ENCODE results near the gene PDE4D. TPM values are rescaled to one million over a fixed set of nuclear protein-coding genes. Genes with fewer than 3 reads are reported as not detected.

Gene PDE4D
- total RNA-seq, 1 experiment from 2014 or later, result 6.5 TPM

DNA sequence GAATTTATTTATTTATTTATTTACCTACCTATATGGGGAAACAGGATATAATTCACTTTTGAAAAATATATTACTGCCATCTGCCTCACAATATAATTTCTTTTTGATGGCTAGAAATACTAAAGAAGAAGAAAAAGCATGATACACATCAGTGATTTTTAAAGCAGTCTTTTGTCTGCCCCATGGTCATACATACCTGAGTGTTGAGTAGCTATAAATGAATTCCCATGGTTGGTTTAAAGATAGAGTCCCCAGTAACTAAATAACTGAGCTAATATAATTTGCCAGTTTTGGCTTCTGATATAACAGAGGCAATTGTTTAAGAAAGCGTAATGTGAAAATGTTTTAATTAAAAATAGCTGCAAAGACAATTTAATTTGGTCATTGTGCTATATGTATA, 447.8 kb downstream of the PDE4D start:
- Histone ChIP-seq H3K27ac (ENCODE audit: low read depth, low read length, poor library complexity, severe bottlenecking) (no peak overlapping the region), H3K36me3 (ENCODE audit: insufficient read depth, low read length, poor library complexity, severe bottlenecking) (no peaks in the 10 kb centered on the region), H3K4me1 (ENCODE audit: insufficient read depth, low read length, poor library complexity, severe bottlenecking) (no peaks in the 10 kb centered on the region), H3K4me3 (ENCODE audit: low read depth, low read length, poor library complexity, severe bottlenecking) (no peak overlapping the region), H3K27me3 (replicated peaks; ENCODE audit: insufficient read depth, low read depth, low read length, poor library complexity) (no peaks in the 10 kb centered on the region), H3K9me3 (ENCODE audit: low read depth, low read length, poor library complexity, severe bottlenecking) (no peaks in the 10 kb centered on the region)
- BruUV-seq (replicated peaks), result no TSS peak
- CTCF ChIA-PET, result no interaction called here
- POLR2A ChIA-PET (ENCODE audit: low non-redundant PET), result no interaction called here
- TF ChIP-seq EZH2 (IDR thresholded peaks at IDR 0.05; ENCODE audit: borderline replicate concordance, low read depth, low read length, poor library complexity, severe bottlenecking), result no peak
- TF ChIP-seq, protein P1, sequence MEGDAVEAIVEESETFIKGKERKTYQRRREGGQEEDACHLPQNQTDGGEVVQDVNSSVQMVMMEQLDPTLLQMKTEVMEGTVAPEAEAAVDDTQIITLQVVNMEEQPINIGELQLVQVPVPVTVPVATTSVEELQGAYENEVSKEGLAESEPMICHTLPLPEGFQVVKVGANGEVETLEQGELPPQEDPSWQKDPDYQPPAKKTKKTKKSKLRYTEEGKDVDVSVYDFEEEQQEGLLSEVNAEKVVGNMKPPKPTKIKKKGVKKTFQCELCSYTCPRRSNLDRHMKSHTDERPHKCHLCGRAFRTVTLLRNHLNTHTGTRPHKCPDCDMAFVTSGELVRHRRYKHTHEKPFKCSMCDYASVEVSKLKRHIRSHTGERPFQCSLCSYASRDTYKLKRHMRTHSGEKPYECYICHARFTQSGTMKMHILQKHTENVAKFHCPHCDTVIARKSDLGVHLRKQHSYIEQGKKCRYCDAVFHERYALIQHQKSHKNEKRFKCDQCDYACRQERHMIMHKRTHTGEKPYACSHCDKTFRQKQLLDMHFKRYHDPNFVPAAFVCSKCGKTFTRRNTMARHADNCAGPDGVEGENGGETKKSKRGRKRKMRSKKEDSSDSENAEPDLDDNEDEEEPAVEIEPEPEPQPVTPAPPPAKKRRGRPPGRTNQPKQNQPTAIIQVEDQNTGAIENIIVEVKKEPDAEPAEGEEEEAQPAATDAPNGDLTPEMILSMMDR (conservative IDR thresholded peaks at IDR 0.05; ENCODE audit: low read depth, low read length), result no peak
- no peak for DNase-seq (ENCODE audit: low spot score)
- intact Hi-C loops (cut with micrococcal nuclease; ENCODE audit: unreplicated experiment), result no loop called here

DNA sequence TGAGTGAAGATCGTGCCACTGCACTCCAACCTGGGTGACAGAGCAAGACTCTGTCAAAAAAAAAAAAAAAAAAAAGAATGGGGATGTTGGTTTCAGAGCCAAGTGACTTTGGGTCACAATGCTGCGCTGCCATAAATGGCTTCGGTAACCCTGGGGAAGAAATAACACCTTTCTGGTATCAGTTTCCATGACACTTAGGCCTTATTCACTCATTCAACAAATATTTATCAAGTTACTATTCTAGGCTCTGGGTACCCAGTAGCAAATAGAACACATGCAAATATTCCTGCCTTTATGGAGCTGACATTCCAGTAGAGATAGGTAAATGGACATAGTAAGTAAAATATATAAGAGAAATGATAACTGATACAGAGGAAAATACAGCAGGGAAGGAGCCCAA, 454.2 kb downstream of the PDE4D start:
- intact Hi-C loops (cut with micrococcal nuclease; ENCODE audit: unreplicated experiment), result no loop called here
- Histone ChIP-seq H3K27me3 (replicated peaks; ENCODE audit: insufficient read depth, low read depth, low read length, poor library complexity) (peaks cover 3% of the 10 kb centered on the region), H3K27ac (ENCODE audit: low read depth, low read length, poor library complexity, severe bottlenecking) (no peak overlapping the region), H3K36me3 (ENCODE audit: insufficient read depth, low read length, poor library complexity, severe bottlenecking) (no peaks in the 10 kb centered on the region), H3K9me3 (ENCODE audit: low read depth, low read length, poor library complexity, severe bottlenecking) (no peaks in the 10 kb centered on the region), H3K4me1 (ENCODE audit: insufficient read depth, low read length, poor library complexity, severe bottlenecking) (no peaks in the 10 kb centered on the region), H3K4me3 (ENCODE audit: low read depth, low read length, poor library complexity, severe bottlenecking) (no peak overlapping the region)
- ChIA-PET POLR2A (ENCODE audit: low non-redundant PET) (no interaction called here), CTCF (no interaction called here)
- DNase-seq (ENCODE audit: low spot score), result no peak
- no TSS peak for BruUV-seq (replicated peaks)
- TF ChIP-seq, protein P1 (conservative IDR thresholded peaks at IDR 0.05; ENCODE audit: low read depth, low read length), result no peak
- no peak for TF ChIP-seq EZH2 (IDR thresholded peaks at IDR 0.05; ENCODE audit: borderline replicate concordance, low read depth, low read length, poor library complexity, severe bottlenecking)

DNA sequence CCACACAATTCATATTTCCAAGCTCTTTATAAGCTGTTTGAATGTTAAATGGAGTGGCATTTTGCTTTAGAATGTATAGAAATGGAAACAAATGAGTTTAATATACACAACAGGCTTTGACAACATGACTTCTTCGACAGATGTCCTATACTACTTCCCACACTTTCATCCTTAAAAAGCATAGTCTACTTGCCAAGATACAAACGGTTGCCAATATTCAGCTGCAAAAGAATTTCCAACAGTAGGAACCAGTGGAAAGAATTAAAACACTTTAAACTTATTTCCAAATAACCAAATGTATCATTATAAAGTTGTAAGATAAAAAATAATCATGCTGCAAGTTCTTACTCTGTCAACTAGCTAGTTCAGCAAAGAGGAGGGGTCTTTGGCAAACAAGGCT, 456.4 kb downstream of the PDE4D start:
- H3K9me3 ChIP-seq (ENCODE audit: low read depth, low read length, poor library complexity, severe bottlenecking), result no peaks in the 10 kb centered on the region
- no peak overlapping the region for H3K27ac ChIP-seq (ENCODE audit: low read depth, low read length, poor library complexity, severe bottlenecking)
- ChIA-PET CTCF (no interaction called here), POLR2A (ENCODE audit: low non-redundant PET) (no interaction called here)
- intact Hi-C loops (cut with micrococcal nuclease; ENCODE audit: unreplicated experiment), result no loop called here
- H3K4me3 ChIP-seq (ENCODE audit: low read depth, low read length, poor library complexity, severe bottlenecking), result no peak overlapping the region
- H3K27me3 ChIP-seq (replicated peaks; ENCODE audit: insufficient read depth, low read depth, low read length, poor library complexity), result peaks cover 3% of the 10 kb centered on the region
- no peak for DNase-seq (ENCODE audit: low spot score)
- no peaks in the 10 kb centered on the region for H3K36me3 ChIP-seq (ENCODE audit: insufficient read depth, low read length, poor library complexity, severe bottlenecking)
- TF ChIP-seq EZH2 (IDR thresholded peaks at IDR 0.05; ENCODE audit: borderline replicate concordance, low read depth, low read length, poor library complexity, severe bottlenecking), result no peak
- TF ChIP-seq, protein P1 (conservative IDR thresholded peaks at IDR 0.05; ENCODE audit: low read depth, low read length), result no peak
- H3K4me1 ChIP-seq (ENCODE audit: insufficient read depth, low read length, poor library complexity, severe bottlenecking), result no peaks in the 10 kb centered on the region
- BruUV-seq (replicated peaks), result no TSS peak
